ENCODE measurements around the gene YTHDC2.

YTHDC2 gene

GRCh38 chr5:113608113-113608596 lies 94.7 kb downstream of the YTHDC2 start:
- TF ChIP-seq POLR2A (IDR thresholded peaks at IDR 0.05; ENCODE audit: low read depth, low read length) (no peak), TAF1 (IDR thresholded peaks at IDR 0.05; ENCODE audit: borderline replicate concordance, low read depth, low read length) (no peak), POLR2AphosphoS5 (IDR thresholded peaks at IDR 0.05; ENCODE audit: low read depth, low read length) (no peak)
- no peak for FAIRE-seq
- no peak for DNase-seq (ENCODE audit: insufficient read length)

DNA sequence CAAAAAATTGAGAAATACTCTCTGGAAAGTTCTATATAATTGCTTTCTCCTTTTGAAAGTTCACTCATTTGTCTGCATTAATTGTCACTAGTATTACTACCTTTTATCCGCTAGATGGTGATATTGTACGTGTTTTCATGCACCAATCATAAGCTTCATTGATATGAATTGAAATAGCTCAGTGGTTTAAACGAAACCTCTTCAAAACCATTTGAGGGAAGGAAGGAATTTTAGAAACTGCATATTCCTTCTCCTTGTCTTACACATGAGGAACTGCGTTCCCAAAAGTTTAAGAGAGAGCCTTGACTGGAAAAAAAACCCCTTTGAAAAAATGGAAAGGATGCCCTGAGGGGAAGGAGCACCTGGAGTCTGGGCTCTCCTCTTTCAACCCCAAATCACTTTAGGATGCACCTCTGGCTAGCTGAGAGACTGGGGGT lies 98.6 kb downstream of the YTHDC2 start:
- FAIRE-seq (peak; percentile 95), DNase-seq (ENCODE audit: insufficient read length) (no peak)
- no peak for TF ChIP-seq POLR2AphosphoS5 (IDR thresholded peaks at IDR 0.05; ENCODE audit: low read depth, low read length)
- no peak for TF ChIP-seq POLR2A (IDR thresholded peaks at IDR 0.05; ENCODE audit: low read depth, low read length)
- TF ChIP-seq TAF1 (IDR thresholded peaks at IDR 0.05; ENCODE audit: borderline replicate concordance, low read depth, low read length) = no peak

GRCh38 chr5:113614191-113614590 lies 100.7 kb downstream of the YTHDC2 start:
- no peak for FAIRE-seq
- no peak for TF ChIP-seq TAF1 (IDR thresholded peaks at IDR 0.05; ENCODE audit: borderline replicate concordance, low read depth, low read length)
- no peak for TF ChIP-seq POLR2A (IDR thresholded peaks at IDR 0.05; ENCODE audit: low read depth, low read length)
- TF ChIP-seq POLR2AphosphoS5 (IDR thresholded peaks at IDR 0.05; ENCODE audit: low read depth, low read length) = no peak
- no peak for DNase-seq (ENCODE audit: insufficient read length)

GRCh38 chr5:113615708-113616107 lies 102.2 kb downstream of the YTHDC2 start:
- FAIRE-seq (no peak), DNase-seq (ENCODE audit: insufficient read length) (no peak)
- no peak for TF ChIP-seq POLR2A (IDR thresholded peaks at IDR 0.05; ENCODE audit: low read depth, low read length)
- TF ChIP-seq TAF1 (IDR thresholded peaks at IDR 0.05; ENCODE audit: borderline replicate concordance, low read depth, low read length) = no peak
- no peak for TF ChIP-seq POLR2AphosphoS5 (IDR thresholded peaks at IDR 0.05; ENCODE audit: low read depth, low read length)

DNA sequence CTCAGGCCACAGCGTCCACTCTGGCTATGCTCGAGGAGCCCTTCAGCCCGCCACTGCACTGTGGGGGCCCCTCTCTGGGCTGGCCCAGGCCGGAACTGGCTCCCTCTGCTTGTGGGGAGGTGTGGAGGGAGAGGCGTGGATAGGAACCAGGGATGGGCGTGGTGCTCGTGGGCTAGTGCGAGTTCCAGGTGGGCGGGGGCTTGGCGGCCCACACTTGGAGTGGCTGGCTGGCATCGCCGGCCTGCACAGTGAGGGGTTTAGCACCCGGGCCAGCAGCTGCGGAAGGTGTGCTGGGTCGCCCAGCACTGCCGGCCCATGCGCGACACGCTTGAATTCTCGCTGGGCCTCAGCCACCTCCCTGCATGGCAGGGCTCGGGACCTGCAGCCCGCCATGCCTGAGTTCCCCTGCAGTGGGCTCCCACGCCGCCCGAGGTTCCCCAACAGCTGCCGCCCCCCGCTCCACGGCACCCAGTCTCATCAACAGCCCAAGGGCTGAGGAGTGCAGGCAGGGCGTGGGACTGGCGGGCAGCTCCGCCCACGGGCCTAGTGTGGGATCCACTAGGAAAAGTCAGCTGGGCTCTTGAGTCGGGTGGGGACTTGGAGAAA lies 103.8 kb downstream of the YTHDC2 start:
- FAIRE-seq (no peak), DNase-seq (ENCODE audit: insufficient read length) (no peak)
- TF ChIP-seq TAF1 (IDR thresholded peaks at IDR 0.05; ENCODE audit: borderline replicate concordance, low read depth, low read length) (no peak), POLR2AphosphoS5 (IDR thresholded peaks at IDR 0.05; ENCODE audit: low read depth, low read length) (no peak), POLR2A (IDR thresholded peaks at IDR 0.05; ENCODE audit: low read depth, low read length) (no peak)

GRCh38 chr5:113632996-113633395 lies 119.5 kb downstream of the YTHDC2 start:
- FAIRE-seq (no peak), DNase-seq (ENCODE audit: insufficient read length) (no peak)
- TF ChIP-seq TAF1 (IDR thresholded peaks at IDR 0.05; ENCODE audit: borderline replicate concordance, low read depth, low read length) = no peak
- no peak for TF ChIP-seq POLR2A (IDR thresholded peaks at IDR 0.05; ENCODE audit: low read depth, low read length)
- TF ChIP-seq POLR2AphosphoS5 (IDR thresholded peaks at IDR 0.05; ENCODE audit: low read depth, low read length) = no peak

DNA sequence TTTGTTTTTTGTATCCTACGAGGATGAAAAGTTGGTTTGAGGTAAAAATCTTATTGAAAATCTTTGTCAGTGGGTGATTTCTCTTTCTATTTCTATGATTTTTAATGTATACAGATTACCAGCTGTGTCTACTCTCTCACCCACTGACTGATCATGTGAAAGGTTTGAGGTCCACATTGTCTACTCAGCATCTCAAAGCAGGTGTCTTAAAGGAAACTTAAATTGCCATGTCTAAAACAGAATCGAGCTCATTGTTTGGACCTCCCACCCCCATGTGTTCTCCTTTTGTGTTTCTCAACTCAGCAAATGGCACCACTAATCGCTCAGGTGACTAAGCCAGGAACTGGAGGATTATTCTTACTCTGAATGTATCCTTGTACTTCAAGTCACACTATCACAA lies 121.5 kb downstream of the YTHDC2 start:
- FAIRE-seq (no peak), DNase-seq (ENCODE audit: insufficient read length) (no peak)
- no peak for TF ChIP-seq POLR2AphosphoS5 (IDR thresholded peaks at IDR 0.05; ENCODE audit: low read depth, low read length)
- TF ChIP-seq TAF1 (IDR thresholded peaks at IDR 0.05; ENCODE audit: borderline replicate concordance, low read depth, low read length) = no peak
- TF ChIP-seq POLR2A (IDR thresholded peaks at IDR 0.05; ENCODE audit: low read depth, low read length) = no peak

- TF ChIP-seq TAF1 (IDR thresholded peaks at IDR 0.05; ENCODE audit: borderline replicate concordance, low read depth, low read length) = no peak
- FAIRE-seq (no peak), DNase-seq (ENCODE audit: insufficient read length) (no peak)
These were observed 128.2 kb downstream of the YTHDC2 start for GRCh38 chr5:113641715-113642114.
